Jurkat, Clone E6-1 (cell line): ENCODE measurements around the gene PLEKHA4.

Experiments
- DNase-seq: peaks from one replicate; pipeline ENCODE4 v3.0.0-alpha.2; 2011; ENCODE audit warnings: low read depth, low spot score
- H3K4me3 ChIP-seq: 2 replicates; pipeline ENCODE4 v1.5.1; 2011; ENCODE audit warnings: mild to moderate bottlenecking, low read length, control low read depth, moderate library complexity

The PLEKHA4 gene

GRCh38 chr19:48836089-48837017 is 32.1 kb downstream of the PLEKHA4 start, which contains the start of gene HSD17B14:
Gene HSD17B14, minus strand, starts transcription at chr19:48836491. Its CDS starts 80 bp downstream, at chr19:48836411.
- DNase-seq: no peak
- peak within 1 kb of the TSS; percentile 63 for H3K4me3 ChIP-seq

DNA sequence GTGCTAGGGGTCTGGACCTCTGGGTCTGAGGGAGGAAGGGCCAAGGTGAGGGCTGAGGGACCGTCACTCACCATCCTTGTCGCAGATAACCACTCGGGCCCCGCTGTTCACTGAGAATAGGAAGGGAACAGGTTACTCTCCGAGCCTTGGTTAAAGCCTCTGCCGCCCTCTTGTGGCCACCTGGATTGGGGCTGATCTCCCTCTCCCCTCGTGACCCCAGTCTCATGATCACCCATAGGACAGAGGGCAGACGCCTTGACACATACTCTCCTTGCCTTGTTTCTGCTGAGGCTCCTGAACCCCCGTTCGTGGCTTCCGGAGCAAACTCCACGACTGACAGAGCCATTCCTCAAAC is 32.7 kb downstream of the PLEKHA4 start:
- peak; percentile 86 for DNase-seq
- H3K4me3 ChIP-seq: peak overlapping the region; percentile 63

GRCh38 chr19:48833977-48834376 is 34.4 kb downstream of the PLEKHA4 start:
- H3K4me3 ChIP-seq: no peak overlapping the region
- no peak for DNase-seq

DNA sequence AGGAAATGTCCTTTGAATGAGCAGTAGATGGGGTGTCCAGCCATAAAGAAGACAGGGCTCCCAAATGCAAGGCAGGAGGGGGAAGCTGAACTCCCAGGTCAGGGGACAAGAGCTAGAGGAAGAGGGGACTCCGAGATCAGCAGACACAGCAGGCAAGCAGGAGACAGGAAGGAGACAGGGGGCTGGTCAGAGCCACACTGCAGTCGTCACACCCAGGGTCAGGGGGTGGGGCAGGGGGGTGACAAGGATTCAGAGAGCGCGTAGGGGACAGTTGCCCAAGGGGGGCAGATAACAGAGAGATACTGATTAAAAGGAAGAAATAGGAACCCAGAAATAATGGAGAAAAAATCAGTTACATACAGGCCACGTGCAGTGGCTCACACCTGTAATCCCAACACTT is 35.4 kb downstream of the PLEKHA4 start:
- no peak overlapping the region for H3K4me3 ChIP-seq
- DNase-seq: no peak

DNA sequence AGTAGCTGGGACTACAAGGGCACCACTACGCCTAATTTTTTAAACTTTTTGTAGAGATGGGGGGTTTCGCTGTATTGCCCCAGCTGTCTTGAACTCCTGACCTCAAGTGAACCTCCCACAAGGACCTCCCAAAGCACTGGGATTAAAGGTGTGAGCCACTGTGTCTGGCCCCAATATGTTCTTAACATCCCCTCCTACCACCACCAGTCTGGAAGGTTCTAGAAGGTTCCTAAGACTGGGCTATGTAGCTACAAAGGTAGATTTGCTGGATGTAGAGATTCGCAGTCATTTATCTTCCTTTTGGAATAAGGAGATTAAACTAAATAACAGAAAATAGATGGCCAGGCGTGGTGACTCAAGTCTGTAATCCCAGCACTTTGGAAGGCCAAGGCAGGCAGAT is 37.5 kb downstream of the PLEKHA4 start:
- DNase-seq: no peak
- H3K4me3 ChIP-seq: no peak overlapping the region

DNA sequence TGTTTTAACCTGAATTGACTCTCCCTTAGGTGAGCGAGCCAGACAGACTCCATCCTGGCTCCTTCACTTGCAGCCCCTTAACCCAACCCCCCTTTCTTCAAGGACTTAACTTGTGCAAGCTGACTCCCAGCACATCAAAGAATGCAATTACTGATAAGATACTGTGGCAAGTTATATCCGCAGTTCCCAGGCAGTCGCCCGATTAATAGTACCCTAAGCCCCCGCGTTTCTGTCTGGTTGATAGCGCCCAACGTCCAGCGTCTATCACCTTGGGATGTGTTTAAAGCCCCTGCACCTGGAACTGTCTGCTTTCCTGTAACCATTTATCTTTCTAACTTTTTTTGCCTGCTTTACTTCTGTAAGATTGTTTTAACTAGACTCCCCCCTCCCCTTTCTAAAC is 38.3 kb downstream of the PLEKHA4 start:
- no peak for DNase-seq
- no peak overlapping the region for H3K4me3 ChIP-seq

- no peak overlapping the region for H3K4me3 ChIP-seq
- DNase-seq: no peak
These were observed 41.8 kb downstream of the PLEKHA4 start for GRCh38 chr19:48826606-48827020.

DNA sequence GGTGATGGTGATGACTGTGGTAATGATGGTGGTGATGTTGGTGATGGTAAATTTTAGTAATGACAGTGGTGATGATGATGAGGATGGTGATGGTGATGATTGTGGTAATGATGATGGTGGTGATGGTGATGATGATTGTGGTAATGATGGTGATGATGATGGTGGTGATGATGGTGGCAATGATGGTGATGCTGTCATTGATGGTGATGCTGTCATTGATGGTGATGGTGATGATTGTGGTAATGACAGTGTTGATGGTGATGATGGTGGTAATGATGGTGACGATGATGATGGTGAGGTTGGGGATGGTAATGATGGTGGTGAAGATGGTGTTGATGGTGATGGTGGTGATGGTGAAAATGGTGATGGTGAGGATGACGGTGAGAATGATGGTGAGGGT is 45.9 kb downstream of the PLEKHA4 start:
- H3K4me3 ChIP-seq: no peak overlapping the region
- no peak for DNase-seq

GRCh38 chr19:48821633-48822032 is 46.8 kb downstream of the PLEKHA4 start:
- DNase-seq: no peak
- no peak overlapping the region for H3K4me3 ChIP-seq

- no peak overlapping the region for H3K4me3 ChIP-seq
- no peak for DNase-seq
These were observed 49.0 kb downstream of the PLEKHA4 start for GRCh38 chr19:48819366-48819816.

- DNase-seq: no peak
- H3K4me3 ChIP-seq: no peak overlapping the region
These were observed 50.1 kb downstream of the PLEKHA4 start for GRCh38 chr19:48818234-48818820.

DNA sequence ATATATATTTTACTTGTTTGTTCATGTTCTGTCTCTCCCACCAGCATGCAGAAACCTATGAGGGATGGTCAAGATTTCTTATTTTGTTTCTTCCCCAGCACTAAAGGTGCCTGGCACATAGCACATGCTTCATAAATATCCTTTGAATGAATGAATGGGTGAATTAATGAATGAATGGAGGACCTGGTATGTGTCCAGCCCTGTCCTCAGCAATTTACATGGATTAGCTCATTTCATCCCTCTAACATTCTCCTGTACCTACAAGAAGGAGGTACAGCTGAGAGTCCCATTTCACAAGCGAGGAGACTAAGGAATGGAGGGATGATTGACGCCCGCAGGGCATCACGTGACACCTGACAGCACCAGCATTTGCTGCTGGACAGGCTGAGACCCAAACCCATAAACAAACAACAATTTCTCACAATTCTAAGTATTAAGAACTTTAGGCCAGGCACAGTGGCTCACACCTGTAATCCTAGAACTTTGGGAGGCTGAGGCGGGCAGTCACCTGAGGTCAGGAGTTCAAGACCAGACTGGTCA is 50.8 kb downstream of the PLEKHA4 start:
- H3K4me3 ChIP-seq: no peak overlapping the region
- no peak for DNase-seq

DNA sequence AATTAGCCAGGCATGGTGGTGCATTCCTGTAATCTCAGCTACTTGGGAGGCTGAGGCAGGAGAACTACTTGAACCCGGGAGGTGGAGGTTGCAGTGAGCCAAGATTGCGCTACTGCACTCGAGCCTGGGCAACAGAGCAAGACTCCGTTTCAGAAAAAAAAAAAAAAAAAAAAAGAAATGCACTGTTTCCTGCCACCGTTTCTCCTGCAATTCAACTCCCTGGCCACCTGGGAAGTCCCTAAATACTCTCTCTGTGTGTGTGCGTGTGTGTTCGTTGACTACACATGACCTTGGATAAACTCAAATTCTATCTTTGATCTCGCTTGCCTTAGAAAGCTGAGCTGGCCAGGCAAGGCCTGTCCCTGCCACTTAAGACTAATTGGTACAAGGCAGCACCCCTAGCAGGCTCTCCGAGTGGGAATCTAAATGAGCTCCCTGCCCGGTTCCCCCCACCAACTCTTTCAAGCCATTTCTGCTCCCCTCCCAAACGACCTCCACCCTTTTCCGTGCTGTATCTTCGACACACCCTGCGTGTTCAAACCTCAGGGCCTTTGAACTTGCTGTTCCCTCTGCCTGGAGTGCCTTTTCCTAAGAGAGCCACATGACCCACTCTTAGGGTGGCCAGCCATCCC is 52.4 kb downstream of the PLEKHA4 start:
- H3K4me3 ChIP-seq: no peak overlapping the region
- DNase-seq: peak; percentile 59

- DNase-seq: no peak
- no peak overlapping the region for H3K4me3 ChIP-seq
These were observed 53.5 kb downstream of the PLEKHA4 start for GRCh38 chr19:48814895-48815294.

GRCh38 chr19:48813123-48813913 is 55.1 kb downstream of the PLEKHA4 start:
- H3K4me3 ChIP-seq: no peak overlapping the region
- no peak for DNase-seq

GRCh38 chr19:48812094-48812929 is 56.1 kb downstream of the PLEKHA4 start:
- peak; percentile 63 for DNase-seq
- peak overlapping the region; percentile 49 for H3K4me3 ChIP-seq

GRCh38 chr19:48810151-48810550 is 58.3 kb downstream of the PLEKHA4 start:
- no peak for DNase-seq
- H3K4me3 ChIP-seq: peak overlapping the region; percentile 77

- DNase-seq: no peak
- H3K4me3 ChIP-seq: no peak overlapping the region
These were observed 60.7 kb downstream of the PLEKHA4 start for GRCh38 chr19:48807590-48808308.
